ENCODE results near the gene TMEM209. TPM values are rescaled to one million over a fixed set of nuclear protein-coding genes. Genes with fewer than 3 reads are reported as not detected.

TMEM209 gene
- total RNA-seq, 3 donors from 2014 or later (not counting 1 experiment from before 2014, with no cell fraction given): 26.3 to 31.0 (median 30.4) TPM

GRCh38 chr7:130223646-130224045, 18.4 kb upstream of the TMEM209 start:
- Mint-ChIP-seq H3K27me3 (ENCODE audit: low read depth in 2 of 2) (peaks cover 6 to 16% of the 10 kb centered on the region in 2 donors), H3K36me3 (no peaks in the 10 kb centered on the region), H3K27ac (no peak overlapping the region), H3K9me3 (no peaks in the 10 kb centered on the region), H3K4me3 (no peak overlapping the region), H3K4me1 (no peaks in the 10 kb centered on the region)
- no peak for TF ChIP-seq CTCF (IDR thresholded peaks at IDR 0.05)
- H3K4me3 ChIP-seq (ENCODE audit: low read length): no peak overlapping the region
- no peak overlapping the region for H3K27ac ChIP-seq (ENCODE audit: low read length)
- ATAC-seq: no peak
- H3K36me3 ChIP-seq (ENCODE audit: control insufficient read depth, insufficient read depth, low read length): no peaks in the 10 kb centered on the region
- no peaks in the 10 kb centered on the region for H3K27me3 ChIP-seq (ENCODE audit: control insufficient read depth, insufficient read depth, low read length)
- WGBS (ENCODE audit: insufficient coverage): 33% methylated on average over 1 of the region's 1 CpG
- no peaks in the 10 kb centered on the region for H3K9me3 ChIP-seq (ENCODE audit: control insufficient read depth, insufficient read depth, low read length)
- DNase-seq: no peak
- no peaks in the 10 kb centered on the region for H3K4me1 ChIP-seq (ENCODE audit: control insufficient read depth, insufficient read depth, low read length)
- intact Hi-C loops (cut with micrococcal nuclease): no loop called here

- WGBS (ENCODE audit: insufficient coverage): 94% methylated on average over 4 of the region's 4 CpGs
- Mint-ChIP-seq H3K9me3 (no peaks in the 10 kb centered on the region), H3K27me3 (ENCODE audit: low read depth in 2 of 2) (peaks cover 7 to 16% of the 10 kb centered on the region in 2 donors), H3K27ac (no peak overlapping the region), H3K4me1 (no peaks in the 10 kb centered on the region), H3K36me3 (no peaks in the 10 kb centered on the region), H3K4me3 (no peak overlapping the region)
- H3K4me1 ChIP-seq (ENCODE audit: control insufficient read depth, insufficient read depth, low read length): no peaks in the 10 kb centered on the region
- intact Hi-C loops (cut with micrococcal nuclease): no loop called here
- H3K27me3 ChIP-seq (ENCODE audit: control insufficient read depth, insufficient read depth, low read length): no peaks in the 10 kb centered on the region
- no peaks in the 10 kb centered on the region for H3K36me3 ChIP-seq (ENCODE audit: control insufficient read depth, insufficient read depth, low read length)
- H3K9me3 ChIP-seq (ENCODE audit: control insufficient read depth, insufficient read depth, low read length): no peaks in the 10 kb centered on the region
- TF ChIP-seq CTCF (IDR thresholded peaks at IDR 0.05): no peak
- DNase-seq (no peak), ATAC-seq (no peak)
- H3K4me3 ChIP-seq (ENCODE audit: low read length): no peak overlapping the region
- no peak overlapping the region for H3K27ac ChIP-seq (ENCODE audit: low read length)
These were observed 16.5 kb upstream of the TMEM209 start for GRCh38 chr7:130221746-130222145.

GRCh38 chr7:130219871-130220270, 14.7 kb upstream of the TMEM209 start:
- Histone ChIP-seq H3K4me1 (ENCODE audit: control insufficient read depth, insufficient read depth, low read length) (no peaks in the 10 kb centered on the region), H3K36me3 (ENCODE audit: control insufficient read depth, insufficient read depth, low read length) (no peaks in the 10 kb centered on the region), H3K27me3 (ENCODE audit: control insufficient read depth, insufficient read depth, low read length) (no peaks in the 10 kb centered on the region), H3K9me3 (ENCODE audit: control insufficient read depth, insufficient read depth, low read length) (no peaks in the 10 kb centered on the region), H3K4me3 (ENCODE audit: low read length) (no peak overlapping the region), H3K27ac (ENCODE audit: low read length) (no peak overlapping the region)
- H3K27me3 Mint-ChIP-seq (ENCODE audit: low read depth in 2 of 2): peaks cover 17 to 18% of the 10 kb centered on the region in 2 donors
- WGBS (ENCODE audit: insufficient coverage): 89% methylated on average over 9 of the region's 9 CpGs
- H3K36me3 Mint-ChIP-seq: no peaks in the 10 kb centered on the region
- ATAC-seq (no peak), DNase-seq (no peak)
- H3K4me3 Mint-ChIP-seq: no peak overlapping the region
- intact Hi-C loops (cut with micrococcal nuclease): no loop called here
- no peak for TF ChIP-seq CTCF (IDR thresholded peaks at IDR 0.05)
- H3K9me3 Mint-ChIP-seq: no peaks in the 10 kb centered on the region
- no peak overlapping the region for H3K27ac Mint-ChIP-seq
- no peaks in the 10 kb centered on the region for H3K4me1 Mint-ChIP-seq

All from natural killer cell (primary cell).